MM.1S (cell line): ENCODE results near the gene FKBP15.

ENCODE experiments used
- CTCF ChIP-seq: fragments of 300-600 bp; sonication (generic); IDR thresholded peaks from 2 replicates; pipeline ENCODE4 v1.5.1; 2016; ENCODE audit warnings: antibody characterized with exemption, low read length, mixed read lengths
- EZH2 ChIP-seq: fragments of 300-600 bp; sonication (generic); optimal IDR thresholded peaks from 2 replicates; pipeline ENCODE3; 2017; ENCODE audit warnings: low read depth, mild to moderate bottlenecking, antibody characterized with exemption, low read length, mixed read lengths

DNA sequence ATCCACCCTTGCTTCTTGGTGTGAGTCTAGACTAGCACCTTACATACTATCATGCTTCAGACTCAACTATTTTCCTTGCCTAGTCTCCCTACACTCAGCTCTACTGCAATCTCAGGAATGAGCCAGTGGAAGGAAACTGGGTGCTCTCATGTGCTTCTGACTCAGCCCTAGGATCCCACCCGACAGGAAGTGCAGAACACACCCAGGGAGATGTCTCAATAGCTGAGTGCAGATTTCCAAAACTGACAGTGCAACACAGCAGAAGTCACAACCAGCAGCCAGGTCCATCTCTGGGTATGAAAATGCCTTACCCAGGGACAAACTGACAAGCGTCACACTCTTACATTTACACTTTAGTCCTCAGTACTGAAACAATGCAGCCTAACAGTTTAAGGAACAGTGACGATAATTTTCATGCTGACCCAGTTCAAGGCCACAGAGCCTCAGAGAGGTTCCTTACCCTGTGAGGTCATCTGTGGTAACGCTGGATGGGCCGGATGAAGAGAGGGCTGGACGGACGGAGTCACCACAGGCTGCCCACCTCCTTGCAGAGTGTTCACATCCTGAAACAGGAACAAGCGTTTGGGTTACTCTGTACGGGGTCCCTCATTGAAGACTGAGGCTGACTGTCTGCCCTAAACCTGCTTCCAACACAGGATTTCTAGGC, 33.0 kb downstream of the FKBP15 start:
- TF ChIP-seq CTCF (no peak), EZH2 (no peak)
